ENCODE results near the gene PDIA6. TPM values are rescaled to one million over a fixed set of nuclear protein-coding genes. Genes with fewer than 3 reads are reported as not detected.

The PDIA6 gene
- total RNA-seq, 1 donor: 277 TPM

GRCh38 chr2:10796703-10797102, 15.9 kb downstream of the PDIA6 start:
- no peak for DNase-seq (ENCODE audit: low read depth)

GRCh38 chr2:10795508-10796046, 17.0 kb downstream of the PDIA6 start:
- TF ChIP-seq CTCF (IDR thresholded peaks at IDR 0.05; ENCODE audit: insufficient read depth, low read length): no peak
- no peak overlapping the region for H3K4me3 ChIP-seq (ENCODE audit: low read depth, low read length)
- no peak for DNase-seq (ENCODE audit: low read depth)

More at GRCh38 chr2:10796703-10797102, 15.9 kb downstream of the PDIA6 start:
- TF ChIP-seq CTCF (IDR thresholded peaks at IDR 0.05; ENCODE audit: insufficient read depth, low read length): no peak
- H3K4me3 ChIP-seq (ENCODE audit: low read depth, low read length): no peak overlapping the region

GRCh38 chr2:10794876-10795275, 17.7 kb downstream of the PDIA6 start:
- DNase-seq (ENCODE audit: low read depth): no peak
- H3K4me3 ChIP-seq (ENCODE audit: low read depth, low read length): no peak overlapping the region
- no peak for TF ChIP-seq CTCF (IDR thresholded peaks at IDR 0.05; ENCODE audit: insufficient read depth, low read length)

- no peak for TF ChIP-seq CTCF (IDR thresholded peaks at IDR 0.05; ENCODE audit: insufficient read depth, low read length)
- H3K4me3 ChIP-seq (ENCODE audit: low read depth, low read length): no peak overlapping the region
- no peak for DNase-seq (ENCODE audit: low read depth)
Measured at GRCh38 chr2:10793816-10794215, 18.8 kb downstream of the PDIA6 start.

GRCh38 chr2:10792660-10793400, 19.8 kb downstream of the PDIA6 start:
- TF ChIP-seq CTCF (IDR thresholded peaks at IDR 0.05; ENCODE audit: insufficient read depth, low read length): no peak
- no peak for DNase-seq (ENCODE audit: low read depth)
- H3K4me3 ChIP-seq (ENCODE audit: low read depth, low read length): no peak overlapping the region

GRCh38 chr2:10792001-10792634, 20.5 kb downstream of the PDIA6 start:
- H3K4me3 ChIP-seq (ENCODE audit: low read depth, low read length): no peak overlapping the region
- TF ChIP-seq CTCF (IDR thresholded peaks at IDR 0.05; ENCODE audit: insufficient read depth, low read length): no peak
- DNase-seq (ENCODE audit: low read depth): no peak
